Stimulated activated CD4-positive, alpha-beta T cell treated with anti-CD3 and anti-CD28 coated beads, Interleukin-15, amount 100 ng/mL, for 48 hours (primary cell): ENCODE measurements around the gene GALNT7.
A peak's percentile ranks its signal among the peaks of the same experiment; 100 is the strongest.

Experiments
- DNase-seq, 2 donors: peaks; one replicate each; pipeline ENCODE4 v3.0.0-alpha.2; 2020; ENCODE audit warnings: low read depth in 2 of 2

GALNT7 gene

DNA sequence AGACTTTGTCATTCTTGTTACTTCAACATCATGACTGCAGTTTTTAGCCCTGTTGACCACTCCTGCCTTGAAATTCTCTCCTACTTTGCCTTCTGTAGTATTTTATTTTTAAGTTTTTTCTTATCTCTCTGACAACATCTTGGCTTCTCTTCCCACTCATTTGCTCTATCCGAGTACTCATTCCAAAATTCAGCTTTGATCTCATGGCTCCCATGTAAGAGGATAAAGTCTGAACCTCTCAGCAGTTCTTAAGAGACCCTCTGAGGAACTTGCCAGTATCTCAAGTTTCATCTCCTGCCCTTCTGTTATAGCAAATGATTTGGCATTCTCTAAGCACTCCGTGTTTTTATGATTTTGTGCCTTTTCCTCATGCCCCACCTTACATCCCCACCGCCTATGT, 67.7 kb downstream of the GALNT7 start:
- no peak for DNase-seq

- no peak for DNase-seq
Observed at GRCh38 chr4:173237152-173237551, 68.5 kb downstream of the GALNT7 start.

GRCh38 chr4:173237762-173238161, 69.2 kb downstream of the GALNT7 start:
- no peak for DNase-seq

DNA sequence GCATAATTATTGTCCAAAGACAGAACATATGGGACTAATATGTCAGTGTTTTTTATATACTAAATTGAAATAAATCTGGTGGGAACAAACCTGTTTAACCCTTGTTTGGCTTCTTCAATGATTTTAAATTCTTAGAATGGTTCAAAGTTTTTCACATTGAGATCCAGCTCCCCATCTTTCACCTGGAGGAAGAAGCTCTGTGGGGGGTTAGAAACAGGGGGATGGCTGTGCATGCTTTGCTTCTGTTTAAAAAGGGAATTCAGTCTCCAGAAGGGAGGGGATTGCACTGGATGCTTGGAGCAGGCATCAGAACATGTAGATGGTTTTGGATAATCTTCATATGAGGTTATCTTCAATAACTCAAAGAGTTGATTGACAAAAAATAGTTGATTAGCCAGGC, 72.1 kb downstream of the GALNT7 start:
- no peak for DNase-seq

DNA sequence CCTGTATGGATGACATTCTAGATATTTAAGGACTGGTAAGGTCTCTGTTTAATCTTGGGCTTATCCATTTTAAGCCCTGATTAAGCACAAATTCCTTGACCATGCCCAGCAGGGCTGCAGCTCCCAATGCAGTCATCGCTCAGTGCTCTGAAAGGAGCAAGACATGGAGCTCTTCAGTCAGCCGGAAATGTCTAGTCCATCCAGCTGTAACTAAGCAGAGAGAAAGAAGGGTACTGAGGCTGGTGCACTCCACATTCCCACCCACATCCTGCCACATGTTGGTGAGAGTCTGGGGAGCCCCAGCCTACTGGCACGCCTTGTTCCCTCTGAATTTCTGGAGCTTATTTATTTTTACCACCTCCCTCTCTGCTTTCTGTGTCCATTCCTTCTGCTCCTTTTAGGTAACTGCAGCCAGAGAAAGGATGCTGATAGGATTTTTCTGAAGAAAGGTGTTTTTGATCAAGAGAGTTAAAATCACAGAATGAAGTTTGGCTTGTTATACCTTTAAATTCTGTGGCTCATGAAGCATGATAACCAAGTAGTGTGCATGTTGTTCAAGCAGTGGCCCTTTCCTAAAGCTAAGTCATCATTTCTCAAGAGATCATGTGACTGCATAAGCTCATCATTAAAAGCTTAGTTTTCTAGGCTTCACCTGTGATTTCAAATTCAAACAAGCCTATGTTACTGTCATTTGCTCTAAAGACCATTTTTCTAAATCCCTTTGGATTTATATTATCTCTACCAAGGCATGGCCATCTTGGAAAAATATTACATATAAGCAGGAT, 74.0 kb downstream of the GALNT7 start:
- DNase-seq: no peak

DNA sequence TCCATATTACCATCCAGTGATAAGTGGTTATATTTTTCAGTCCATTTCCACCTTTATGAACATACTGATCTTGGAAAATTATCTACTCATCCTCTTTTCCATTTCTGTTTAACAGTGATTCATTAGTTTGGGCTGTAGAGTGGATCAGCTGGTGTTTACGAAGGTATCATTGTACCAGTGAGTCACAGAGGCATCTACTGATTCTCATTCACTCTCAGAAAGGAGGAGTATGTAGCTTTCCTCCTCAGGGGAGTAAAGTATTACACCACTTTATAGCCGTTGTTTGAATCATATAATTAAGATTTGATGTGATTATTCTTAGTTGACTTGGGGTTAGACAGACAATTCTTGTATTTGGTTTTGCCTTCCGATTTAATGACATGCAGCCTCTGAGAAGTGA, 74.7 kb downstream of the GALNT7 start:
- DNase-seq: no peak

- no peak for DNase-seq
Observed at GRCh38 chr4:173243917-173244658, 75.5 kb downstream of the GALNT7 start.

DNA sequence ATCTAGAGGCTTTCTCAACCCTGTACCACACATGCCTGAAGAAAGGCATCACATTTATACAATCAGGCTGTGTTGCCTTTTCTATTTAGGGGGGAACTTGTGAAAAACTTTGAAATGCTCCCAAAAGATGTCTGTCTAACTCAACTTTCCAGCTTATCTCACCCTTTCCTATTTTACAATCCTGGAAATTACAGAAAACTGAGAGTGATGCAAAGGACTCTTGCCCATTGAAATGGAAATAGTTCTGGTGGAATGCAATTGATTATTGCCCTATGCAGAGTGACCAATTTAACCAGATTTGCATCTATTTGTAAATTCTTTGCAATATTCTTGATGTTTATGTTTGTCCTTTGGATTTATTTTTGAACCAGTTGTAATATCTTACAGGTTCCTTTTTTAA, 77.3 kb downstream of the GALNT7 start:
- DNase-seq: no peak

- no peak for DNase-seq
Observed at GRCh38 chr4:173246719-173247118, 78.1 kb downstream of the GALNT7 start.

GRCh38 chr4:173247321-173247720, 78.7 kb downstream of the GALNT7 start:
- DNase-seq: no peak

DNA sequence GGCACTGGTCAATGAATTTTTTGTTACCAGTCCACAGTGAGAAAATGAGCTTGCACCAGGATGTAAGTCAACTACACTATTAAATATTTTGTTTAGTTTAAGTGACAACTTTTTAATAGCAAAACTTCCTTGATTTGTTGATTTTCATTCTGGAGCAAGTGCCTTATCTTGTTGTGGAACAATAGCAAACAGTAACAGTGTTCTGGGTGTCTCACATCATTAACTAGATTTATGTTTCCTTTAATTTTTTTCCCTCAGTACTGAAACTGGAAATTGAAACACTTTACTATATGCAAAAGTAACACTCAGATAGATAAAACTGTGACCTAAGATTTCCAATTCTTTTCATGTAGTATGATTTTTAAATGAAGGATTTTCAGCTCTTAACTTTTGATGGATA, 80.1 kb downstream of the GALNT7 start:
- no peak for DNase-seq

GRCh38 chr4:173252024-173252935, 83.7 kb downstream of the GALNT7 start:
- DNase-seq: peak in 1 of 2 donors; percentile 21

DNA sequence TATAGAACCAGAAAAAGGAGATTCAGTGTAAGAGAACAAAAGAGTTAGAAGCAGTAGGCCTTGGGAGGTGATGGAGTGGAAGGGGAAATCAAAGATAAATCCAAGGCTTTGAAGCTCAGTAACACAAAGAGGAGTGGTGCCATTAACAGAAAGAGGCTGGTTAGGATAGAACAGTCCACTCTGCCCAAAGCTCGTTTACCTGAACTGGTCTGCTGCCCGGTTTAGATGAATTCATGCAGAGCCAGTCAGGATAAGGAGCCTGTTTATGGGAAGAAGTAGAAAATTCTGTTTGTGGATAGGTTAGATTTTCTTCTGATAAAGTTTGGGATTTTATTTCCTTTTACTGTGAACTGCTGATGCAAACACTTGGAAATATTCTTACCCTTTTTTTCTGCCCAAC, 85.0 kb downstream of the GALNT7 start:
- DNase-seq: no peak

DNA sequence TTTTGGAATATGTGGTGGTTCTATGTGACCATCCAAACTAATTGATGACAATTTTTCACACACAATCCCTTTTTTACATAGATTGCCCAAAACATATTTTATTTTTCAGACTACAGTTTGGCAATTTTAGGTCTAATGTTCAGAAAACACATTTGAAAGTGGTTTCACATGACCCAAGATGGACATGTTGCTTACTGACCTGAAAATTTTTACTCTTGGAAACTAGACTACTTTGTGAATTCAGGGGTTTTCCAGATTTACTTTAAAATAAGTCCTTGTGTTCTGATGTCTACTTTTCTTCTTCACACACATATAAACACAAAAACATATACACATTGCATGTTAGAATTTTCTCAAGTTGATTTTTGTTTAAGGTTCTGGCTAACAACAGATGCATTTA, 86.0 kb downstream of the GALNT7 start:
- no peak for DNase-seq

DNA sequence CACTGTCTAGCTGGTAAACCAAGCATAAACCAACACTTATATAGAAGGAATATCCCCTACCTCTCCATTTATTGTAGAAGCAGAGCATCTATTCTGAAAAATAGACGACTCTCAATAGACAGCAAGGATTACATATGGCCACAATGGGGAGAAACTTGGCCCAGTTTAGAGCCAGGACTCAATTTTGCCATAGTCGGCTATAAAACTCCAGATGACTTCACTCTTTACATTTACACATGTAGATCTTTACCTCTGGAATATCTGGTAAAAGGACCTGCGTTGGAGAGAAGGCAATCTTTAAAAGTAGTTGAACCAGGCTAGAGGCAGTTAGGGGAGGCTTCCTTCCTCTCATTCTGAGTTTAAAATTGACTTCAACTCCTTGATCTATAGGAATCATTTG, 88.2 kb downstream of the GALNT7 start:
- DNase-seq: no peak

GRCh38 chr4:173257732-173258717, 89.4 kb downstream of the GALNT7 start:
- peak; percentile 25 to 36 for DNase-seq

- DNase-seq: no peak
Observed at GRCh38 chr4:173258866-173259265, 90.3 kb downstream of the GALNT7 start.

- no peak for DNase-seq
Observed at GRCh38 chr4:173259310-173259709, 90.7 kb downstream of the GALNT7 start.

GRCh38 chr4:173261052-173261451, 92.4 kb downstream of the GALNT7 start:
- DNase-seq: no peak

GRCh38 chr4:173262375-173262774, 93.8 kb downstream of the GALNT7 start:
- no peak for DNase-seq

GRCh38 chr4:173264245-173264644, 95.6 kb downstream of the GALNT7 start:
- no peak for DNase-seq
